Measurements from ENCODE around the gene ZNF202.
A peak's percentile ranks its signal among the peaks of the same experiment; 100 is the strongest.
"Not testable (repeated sequence)": the region's sequence is repeated elsewhere in the genome, so short reads cannot be mapped to it uniquely, and the experiment has no call there.

ZNF202 gene

GRCh38 chr11:123741159-123742030, at the start of gene ZNF202:
Gene ZNF202, minus strand, starts transcription at chr11:123741660. Its CDS starts 10,772 bp downstream, at chr11:123730888.
- peak; percentile 84 for DNase-seq (ENCODE audit: low read depth, low spot score)

DNA sequence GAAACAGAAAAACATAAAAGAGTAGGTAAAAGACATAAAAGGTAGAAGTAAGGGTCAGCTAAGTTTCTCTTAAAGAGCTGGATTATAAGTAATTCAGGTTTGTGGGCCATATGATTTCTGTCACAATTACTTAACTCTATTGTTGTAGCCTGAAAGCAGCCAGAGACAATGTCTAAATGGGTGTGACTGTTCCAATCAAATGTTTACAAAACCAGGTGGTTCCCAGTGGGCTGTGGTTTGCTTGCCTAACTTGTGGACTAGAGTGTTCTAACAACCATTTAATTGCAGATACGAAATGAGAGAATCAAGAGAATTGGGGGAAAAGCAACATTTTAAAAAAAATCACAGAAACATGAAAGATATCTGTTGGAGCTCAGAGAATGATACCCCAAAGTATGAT, 42.1 kb upstream of the ZNF202 start:
- DNase-seq (ENCODE audit: low read depth, low spot score) = no peak

DNA sequence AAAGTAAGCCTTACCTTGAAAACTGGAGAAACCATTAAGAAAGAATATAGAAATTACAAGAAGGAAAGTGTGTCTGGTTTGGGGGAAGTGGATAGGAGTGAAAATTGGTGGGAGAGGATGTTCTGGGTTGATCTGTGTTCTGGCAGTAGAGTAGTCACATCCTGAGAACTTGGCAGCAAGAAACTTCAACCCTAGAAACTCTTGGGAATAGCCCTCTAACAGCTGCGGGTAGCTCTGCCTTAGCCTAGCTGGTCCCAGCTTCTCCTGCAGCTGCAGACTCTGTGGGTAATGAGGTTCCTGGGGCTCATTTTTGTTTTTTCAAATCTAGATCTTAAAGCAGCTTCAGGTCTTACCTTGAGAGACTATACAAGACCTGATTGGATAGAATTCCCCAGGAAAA, 37.1 kb upstream of the ZNF202 start:
- no peak for DNase-seq (ENCODE audit: low read depth, low spot score)

- no peak for DNase-seq (ENCODE audit: low read depth, low spot score)
Observed at GRCh38 chr11:123775715-123776549, 34.5 kb upstream of the ZNF202 start.

- no peak for DNase-seq (ENCODE audit: low read depth, low spot score)
Observed at GRCh38 chr11:123775289-123775688, 33.8 kb upstream of the ZNF202 start.

DNA sequence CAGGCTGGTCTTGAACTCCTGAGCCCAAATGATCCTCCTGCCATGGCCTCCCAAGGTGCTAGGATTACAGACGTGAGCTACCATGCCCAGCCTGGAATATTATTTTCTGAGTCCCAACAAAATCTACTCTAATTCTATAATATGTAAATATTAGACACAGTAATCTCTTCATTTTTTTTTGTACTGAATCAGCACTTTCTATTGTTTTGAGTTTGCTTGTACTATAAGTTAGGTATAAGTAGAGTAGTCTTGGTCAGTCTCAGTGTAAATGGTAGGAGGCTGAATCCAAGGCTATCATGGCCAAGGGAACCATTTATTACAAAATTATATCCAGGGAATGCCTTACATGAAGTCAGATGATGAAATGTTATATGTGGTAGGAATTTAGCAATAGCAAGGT, 32.5 kb upstream of the ZNF202 start:
- no peak for DNase-seq (ENCODE audit: low read depth, low spot score)

DNA sequence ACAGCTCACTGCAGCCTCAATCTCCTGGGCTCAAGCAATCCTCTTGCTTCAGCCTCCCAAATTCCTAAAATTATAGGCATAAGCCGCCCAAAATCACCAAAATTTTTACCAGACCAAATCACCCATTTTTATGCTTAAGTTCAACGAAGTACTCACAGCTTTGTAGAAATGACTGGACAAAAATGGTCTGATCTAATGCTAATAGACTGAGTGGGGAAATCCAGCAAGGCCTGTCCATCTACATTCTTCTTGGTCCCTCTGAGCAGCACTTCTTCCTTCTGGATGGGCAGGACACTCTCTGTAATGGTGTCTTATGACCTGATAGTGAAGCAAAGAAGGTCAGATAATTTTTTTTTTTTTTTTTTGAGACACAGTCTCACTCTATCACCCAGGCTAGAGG, 31.6 kb upstream of the ZNF202 start:
- no peak for DNase-seq (ENCODE audit: low read depth, low spot score)

GRCh38 chr11:123771664-123772063, 30.2 kb upstream of the ZNF202 start:
- no peak for DNase-seq (ENCODE audit: low read depth, low spot score)

DNA sequence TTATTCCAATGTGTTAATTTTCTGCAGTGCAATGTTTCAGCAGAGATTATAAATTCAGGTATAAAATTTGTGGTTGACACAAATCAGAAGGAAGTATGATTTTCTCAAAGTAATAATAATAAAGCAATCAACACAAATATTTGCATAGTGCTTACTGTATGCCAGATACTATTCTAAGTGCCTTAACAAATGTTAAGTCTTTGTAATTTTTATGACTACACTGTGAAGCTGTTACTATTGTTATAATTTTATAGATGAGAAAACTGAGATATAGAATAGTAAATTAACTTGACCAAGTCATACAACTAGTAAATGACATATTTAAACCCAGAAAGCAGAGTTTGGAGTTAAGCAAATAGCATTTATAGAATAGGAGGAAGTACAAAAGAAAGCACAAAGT, 29.3 kb upstream of the ZNF202 start:
- no peak for DNase-seq (ENCODE audit: low read depth, low spot score)

GRCh38 chr11:123765601-123766000, 24.1 kb upstream of the ZNF202 start:
- DNase-seq (ENCODE audit: low read depth, low spot score) = no peak

DNA sequence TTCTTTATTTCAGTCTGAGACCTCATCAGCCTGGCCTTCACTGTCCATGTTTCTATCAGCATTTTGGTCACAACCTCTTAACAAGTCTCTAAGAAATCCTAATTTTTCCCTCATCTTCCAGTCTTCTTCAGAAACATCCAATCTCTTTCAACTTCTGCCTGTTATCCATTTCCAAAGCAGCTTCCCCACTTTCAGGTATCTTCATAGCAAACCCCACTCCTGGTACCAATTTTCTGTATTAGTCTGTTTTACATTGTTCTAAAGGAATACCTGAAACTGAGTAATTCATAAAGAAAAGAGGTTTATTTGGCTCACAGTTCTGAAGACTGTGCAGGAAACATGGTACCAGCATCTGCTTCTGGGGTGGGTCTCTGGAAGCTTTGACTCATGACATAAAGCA, 21.0 kb upstream of the ZNF202 start:
- no peak for DNase-seq (ENCODE audit: low read depth, low spot score)

- no peak for DNase-seq (ENCODE audit: low read depth, low spot score)
Observed at GRCh38 chr11:123760894-123761293, 19.4 kb upstream of the ZNF202 start.

GRCh38 chr11:123757976-123758375, 16.5 kb upstream of the ZNF202 start:
- no peak for DNase-seq (ENCODE audit: low read depth, low spot score)

GRCh38 chr11:123755813-123756212, 14.4 kb upstream of the ZNF202 start:
- no peak for DNase-seq (ENCODE audit: low read depth, low spot score)

- no peak for DNase-seq (ENCODE audit: low read depth, low spot score)
Observed at GRCh38 chr11:123755344-123755743, 13.9 kb upstream of the ZNF202 start.

GRCh38 chr11:123754101-123754568, 12.7 kb upstream of the ZNF202 start, which contains the start of gene OR6X1:
Gene OR6X1, minus strand, starts transcription at chr11:123754518. Its CDS starts 0 bp downstream, at chr11:123754518.
- DNase-seq (ENCODE audit: low read depth, low spot score) = no peak

DNA sequence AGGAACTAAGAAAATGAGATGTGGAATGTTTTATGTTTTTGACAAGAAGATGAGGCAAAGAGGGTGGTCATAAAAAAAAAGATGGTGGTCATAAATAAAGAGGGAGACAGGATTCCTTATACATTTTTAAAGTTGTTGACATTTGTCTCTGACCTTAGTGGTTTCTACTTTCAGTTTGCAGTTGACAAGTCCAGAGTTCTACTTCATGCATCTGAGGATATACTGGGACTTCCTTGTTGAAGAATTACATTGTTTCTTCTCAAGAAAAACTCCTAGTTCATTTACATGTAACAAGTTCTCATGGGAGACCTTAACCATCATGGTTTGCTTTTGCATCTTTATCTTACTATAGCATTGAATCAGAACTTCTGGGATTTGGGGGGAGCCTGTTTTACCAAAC, 11.7 kb upstream of the ZNF202 start:
- DNase-seq (ENCODE audit: low read depth, low spot score) = no peak

- no peak for DNase-seq (ENCODE audit: low read depth, low spot score)
Observed at GRCh38 chr11:123751781-123752180, 10.3 kb upstream of the ZNF202 start.

GRCh38 chr11:123748349-123748748, 6.9 kb upstream of the ZNF202 start:
- DNase-seq (ENCODE audit: low read depth, low spot score) = not testable (repeated sequence)

DNA sequence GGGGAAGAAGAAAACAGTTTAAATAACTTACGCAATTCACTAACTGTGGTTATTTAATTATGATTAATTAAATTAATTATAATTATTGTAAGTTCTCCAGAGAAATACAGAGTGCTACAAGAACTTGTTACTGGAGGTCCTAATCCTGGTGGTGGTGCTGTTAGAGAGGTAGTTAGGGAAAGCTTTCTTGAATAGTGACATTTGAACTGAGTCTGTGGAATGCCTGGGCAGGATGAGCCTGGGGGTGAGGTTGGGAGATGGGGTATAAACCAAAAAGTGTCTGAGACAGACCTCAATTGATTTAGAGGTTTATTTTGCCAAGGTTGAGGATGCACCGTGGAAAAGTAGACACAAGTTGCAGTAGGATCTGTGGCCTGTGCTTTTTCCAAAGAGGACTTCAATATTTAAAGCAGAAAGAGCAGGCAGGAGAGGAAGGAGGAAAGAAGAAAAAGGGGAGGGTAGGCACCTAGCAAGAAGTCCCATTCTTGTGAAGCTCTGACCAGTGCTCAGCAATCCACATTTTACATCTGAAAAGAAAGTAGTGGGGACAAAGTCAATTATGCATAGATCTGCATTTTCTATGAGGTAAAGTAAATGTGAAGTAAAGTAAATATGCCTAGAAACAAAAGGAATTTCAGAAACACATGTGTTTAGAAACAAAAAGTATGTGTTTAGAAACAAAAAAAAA, 4.4 kb upstream of the ZNF202 start:
- DNase-seq (ENCODE audit: low read depth, low spot score) = no peak

DNA sequence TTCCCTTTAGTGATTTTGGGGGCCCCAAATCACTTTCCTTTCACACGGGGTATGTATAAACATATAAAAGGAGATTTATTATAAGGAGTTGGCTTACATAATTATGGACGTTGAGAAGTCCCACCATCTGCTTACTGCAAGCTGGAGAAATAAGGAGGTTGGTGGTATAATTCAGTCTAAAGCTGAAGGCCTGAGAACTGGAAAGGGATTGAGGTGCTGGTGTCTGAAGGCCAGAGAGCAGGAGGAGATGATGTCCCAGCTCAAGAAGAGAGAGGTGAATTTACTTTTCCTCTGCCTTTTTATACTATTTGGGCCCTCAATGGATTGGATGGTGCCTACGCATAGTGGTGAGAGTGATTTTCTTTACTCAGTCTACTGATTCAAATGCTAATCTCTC, 1.3 kb upstream of the ZNF202 start:
- no peak for DNase-seq (ENCODE audit: low read depth, low spot score)
